SK-N-SH treated with all-trans-retinoic acid at 6 μM for 48 hours (cell line): ENCODE measurements around the gene MLLT6.

Experiments
- ARNTL ChIP-seq: fragments of 450-650 bp; formaldehyde crosslinking; IDR thresholded peaks from 2 replicates; pipeline ENCODE4 v1.5.0; 2020; ENCODE audit warnings: low read depth, mild to moderate bottlenecking, moderate library complexity, borderline replicate concordance
- BACH2 ChIP-seq: fragments of 250-450 bp; sonication (Bioruptor Pico); IDR thresholded peaks from 2 replicates; pipeline ENCODE4 v1.9.0; 2021; ENCODE audit warnings: mild to moderate bottlenecking, borderline replicate concordance
- CREB5 ChIP-seq: fragments of 250-450 bp; sonication (Bioruptor Pico); IDR thresholded peaks from 2 replicates; pipeline ENCODE4 v1.5.1; 2020; ENCODE audit warnings: low read depth, mild to moderate bottlenecking, moderate library complexity
- ESRRG ChIP-seq: fragments of 250-450 bp; sonication (Bioruptor Pico); IDR thresholded peaks from 2 replicates; pipeline ENCODE4 v1.6.1; 2021; ENCODE audit warnings: mild to moderate bottlenecking
- OSR1 ChIP-seq: fragments of 250-450 bp; sonication (Bioruptor Pico); IDR thresholded peaks from 2 replicates; pipeline ENCODE4 v1.8.0; 2022; ENCODE audit warnings: moderate library complexity, mild to moderate bottlenecking, inconsistent platforms
- POU6F1 ChIP-seq: fragments of 250-450 bp; sonication (Bioruptor Pico); IDR thresholded peaks from 2 replicates; pipeline ENCODE4 v1.8.0; 2021; ENCODE audit warnings: low read depth, mild to moderate bottlenecking, moderate library complexity, borderline replicate concordance
- SNAI2 ChIP-seq: fragments of 250-450 bp; sonication (Bioruptor Pico); IDR thresholded peaks from 2 replicates; pipeline ENCODE4 v1.5.0; 2020; ENCODE audit warnings: mild to moderate bottlenecking, moderate library complexity
- TOX ChIP-seq: fragments of 250-450 bp; sonication (Bioruptor Pico); IDR thresholded peaks from 2 replicates; pipeline ENCODE4 v1.8.0; 2021; ENCODE audit warnings: mild to moderate bottlenecking, moderate library complexity, borderline replicate concordance
- ZFP3 ChIP-seq: fragments of 250-450 bp; sonication (Bioruptor Pico); IDR thresholded peaks from 2 replicates; pipeline ENCODE4 v1.5.0; 2020; ENCODE audit warnings: mild to moderate bottlenecking, moderate library complexity
- ZNF565 ChIP-seq: fragments of 450-650 bp; formaldehyde crosslinking; conservative IDR thresholded peaks from 2 replicates; pipeline ENCODE4 v1.5.0; 2020; ENCODE audit warnings: low read depth, mild to moderate bottlenecking, moderate library complexity
- ZNF70 ChIP-seq: fragments of 450-650 bp; formaldehyde crosslinking; IDR thresholded peaks from 2 replicates; pipeline ENCODE4 v1.5.0; 2020; ENCODE audit warnings: mild to moderate bottlenecking, moderate library complexity

GRCh38 chr17:38749223-38750043, 44.4 kb downstream of the MLLT6 start:
- TF ChIP-seq ESRRG (no peak), CREB5 (no peak), TOX (no peak), ZFP3 (CRISPR knock-in tag) (no peak), ZNF565 (no peak), POU6F1 (CRISPR knock-in tag) (no peak), ARNTL (no peak), SNAI2 (no peak), OSR1 (no peak), ZNF70 (no peak), BACH2 (CRISPR knock-in tag) (no peak)
